ENCODE results near the gene WFDC8.
"Not testable (repeated sequence)": the region's sequence is repeated elsewhere in the genome, so short reads cannot be mapped to it uniquely, and the experiment has no call there.

The WFDC8 gene

GRCh38 chr20:45579184-45579583 lies at the start of gene WFDC8:
WFDC8 (minus strand) TSS chr20:45579284; CDS start chr20:45579247, 37 bp downstream.
- no peak for DNase-seq

- no peak for DNase-seq
These were observed 47.5 kb upstream of the WFDC8 start for GRCh38 chr20:45626540-45626939.

- DNase-seq = no peak
These were observed 42.5 kb upstream of the WFDC8 start for GRCh38 chr20:45621593-45621992.

GRCh38 chr20:45617591-45617990 lies 38.5 kb upstream of the WFDC8 start:
- no peak for DNase-seq

GRCh38 chr20:45612314-45612713 lies 33.2 kb upstream of the WFDC8 start:
- DNase-seq = no peak

- DNase-seq = no peak
These were observed 32.0 kb upstream of the WFDC8 start for GRCh38 chr20:45611054-45611453.

GRCh38 chr20:45607810-45608209 lies 28.7 kb upstream of the WFDC8 start:
- no peak for DNase-seq

- no peak for DNase-seq
These were observed 16.2 kb upstream of the WFDC8 start for GRCh38 chr20:45595235-45595634.

GRCh38 chr20:45593498-45593897 lies 14.4 kb upstream of the WFDC8 start:
- DNase-seq = no peak

- no peak for DNase-seq
These were observed 13.6 kb upstream of the WFDC8 start for GRCh38 chr20:45592574-45593189.

GRCh38 chr20:45589725-45590124 lies 10.6 kb upstream of the WFDC8 start:
- DNase-seq = no peak

- DNase-seq = no peak
These were observed 9.7 kb upstream of the WFDC8 start for GRCh38 chr20:45588800-45589199.

GRCh38 chr20:45585986-45586385 lies 6.9 kb upstream of the WFDC8 start:
- DNase-seq = not testable (repeated sequence)

- not testable (repeated sequence) for DNase-seq
These were observed 5.2 kb upstream of the WFDC8 start for GRCh38 chr20:45584294-45584693.

- no peak for DNase-seq
These were observed 4.4 kb upstream of the WFDC8 start for GRCh38 chr20:45583502-45583901.

- DNase-seq = no peak
These were observed 2.6 kb upstream of the WFDC8 start for GRCh38 chr20:45581702-45582101.

GRCh38 chr20:45578231-45578630 lies 853 bp downstream of the WFDC8 start:
- DNase-seq = no peak

GRCh38 chr20:45576995-45577394 lies 2.1 kb downstream of the WFDC8 start:
- DNase-seq = no peak

- no peak for DNase-seq
These were observed 3.2 kb downstream of the WFDC8 start for GRCh38 chr20:45575931-45576330.

GRCh38 chr20:45569650-45570049 lies 9.4 kb downstream of the WFDC8 start:
- DNase-seq = not testable (repeated sequence)

- no peak for DNase-seq
These were observed 14.3 kb downstream of the WFDC8 start for GRCh38 chr20:45564760-45565276.

- DNase-seq = no peak
These were observed 23.9 kb downstream of the WFDC8 start for GRCh38 chr20:45555198-45555597.

- DNase-seq = no peak
These were observed 26.6 kb downstream of the WFDC8 start for GRCh38 chr20:45552456-45552855.

- no peak for DNase-seq
These were observed 28.3 kb downstream of the WFDC8 start for GRCh38 chr20:45550765-45551164.

GRCh38 chr20:45548410-45548809 lies 30.7 kb downstream of the WFDC8 start:
- DNase-seq = no peak

All from left hindlimb (tissue), 1 donor.